ENCODE measurements around the gene SMAD9.

Gene SMAD9

GRCh38 chr13:36913463-36913862 lies 6.6 kb downstream of the SMAD9 start:
- H3K4me3 ChIP-seq (replicated peaks; ENCODE audit: low read depth, low read length) = no peak overlapping the region
- DNase-seq (ENCODE audit: extremely low read depth, low read depth) = no peak
- TF ChIP-seq, protein P1, sequence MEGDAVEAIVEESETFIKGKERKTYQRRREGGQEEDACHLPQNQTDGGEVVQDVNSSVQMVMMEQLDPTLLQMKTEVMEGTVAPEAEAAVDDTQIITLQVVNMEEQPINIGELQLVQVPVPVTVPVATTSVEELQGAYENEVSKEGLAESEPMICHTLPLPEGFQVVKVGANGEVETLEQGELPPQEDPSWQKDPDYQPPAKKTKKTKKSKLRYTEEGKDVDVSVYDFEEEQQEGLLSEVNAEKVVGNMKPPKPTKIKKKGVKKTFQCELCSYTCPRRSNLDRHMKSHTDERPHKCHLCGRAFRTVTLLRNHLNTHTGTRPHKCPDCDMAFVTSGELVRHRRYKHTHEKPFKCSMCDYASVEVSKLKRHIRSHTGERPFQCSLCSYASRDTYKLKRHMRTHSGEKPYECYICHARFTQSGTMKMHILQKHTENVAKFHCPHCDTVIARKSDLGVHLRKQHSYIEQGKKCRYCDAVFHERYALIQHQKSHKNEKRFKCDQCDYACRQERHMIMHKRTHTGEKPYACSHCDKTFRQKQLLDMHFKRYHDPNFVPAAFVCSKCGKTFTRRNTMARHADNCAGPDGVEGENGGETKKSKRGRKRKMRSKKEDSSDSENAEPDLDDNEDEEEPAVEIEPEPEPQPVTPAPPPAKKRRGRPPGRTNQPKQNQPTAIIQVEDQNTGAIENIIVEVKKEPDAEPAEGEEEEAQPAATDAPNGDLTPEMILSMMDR (IDR thresholded peaks at IDR 0.05; ENCODE audit: low read depth, low read length, missing control alignments) = no peak

GRCh38 chr13:36912973-36913372 lies 7.1 kb downstream of the SMAD9 start:
- H3K4me3 ChIP-seq (replicated peaks; ENCODE audit: low read depth, low read length) = no peak overlapping the region
- no peak for DNase-seq (ENCODE audit: extremely low read depth, low read depth)
- TF ChIP-seq, protein P1 (IDR thresholded peaks at IDR 0.05; ENCODE audit: low read depth, low read length, missing control alignments) = no peak

GRCh38 chr13:36912369-36912768 lies 7.7 kb downstream of the SMAD9 start:
- TF ChIP-seq, protein P1 (IDR thresholded peaks at IDR 0.05; ENCODE audit: low read depth, low read length, missing control alignments) = no peak
- DNase-seq (ENCODE audit: extremely low read depth, low read depth) = no peak
- H3K4me3 ChIP-seq (replicated peaks; ENCODE audit: low read depth, low read length) = no peak overlapping the region

GRCh38 chr13:36910545-36910944 lies 9.5 kb downstream of the SMAD9 start:
- no peak overlapping the region for H3K4me3 ChIP-seq (replicated peaks; ENCODE audit: low read depth, low read length)
- TF ChIP-seq, protein P1 (IDR thresholded peaks at IDR 0.05; ENCODE audit: low read depth, low read length, missing control alignments) = no peak
- no peak for DNase-seq (ENCODE audit: extremely low read depth, low read depth)

- TF ChIP-seq, protein P1 (IDR thresholded peaks at IDR 0.05; ENCODE audit: low read depth, low read length, missing control alignments) = no peak
- no peak overlapping the region for H3K4me3 ChIP-seq (replicated peaks; ENCODE audit: low read depth, low read length)
- DNase-seq (ENCODE audit: extremely low read depth, low read depth) = no peak
These were observed 12.2 kb downstream of the SMAD9 start for GRCh38 chr13:36907821-36908220.

DNA sequence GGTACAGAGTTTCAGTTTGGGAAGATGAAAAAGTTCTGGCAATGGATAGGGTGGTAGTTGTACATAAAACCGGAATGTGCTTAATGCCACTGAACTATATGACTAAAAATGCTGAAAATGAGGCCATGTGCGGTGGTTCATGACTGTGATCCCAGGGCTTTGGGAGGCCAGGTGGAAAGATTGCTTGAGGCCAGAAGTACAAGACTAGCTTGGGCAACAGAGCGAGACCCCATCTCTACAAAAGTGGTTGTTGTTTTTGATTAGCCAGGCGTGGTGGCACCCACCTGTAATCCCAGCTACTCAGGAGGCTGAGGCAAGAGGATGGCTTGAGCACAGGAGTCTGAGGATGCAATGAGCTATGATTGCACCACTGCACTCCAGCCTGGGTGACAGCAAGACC lies 12.8 kb downstream of the SMAD9 start:
- H3K4me3 ChIP-seq (replicated peaks; ENCODE audit: low read depth, low read length) = no peak overlapping the region
- TF ChIP-seq, protein P1 (IDR thresholded peaks at IDR 0.05; ENCODE audit: low read depth, low read length, missing control alignments) = no peak
- no peak for DNase-seq (ENCODE audit: extremely low read depth, low read depth)

GRCh38 chr13:36905944-36906343 lies 14.1 kb downstream of the SMAD9 start:
- TF ChIP-seq, protein P1 (IDR thresholded peaks at IDR 0.05; ENCODE audit: low read depth, low read length, missing control alignments) = no peak
- DNase-seq (ENCODE audit: extremely low read depth, low read depth) = no peak
- H3K4me3 ChIP-seq (replicated peaks; ENCODE audit: low read depth, low read length) = no peak overlapping the region
